GM19463 (cell line): ENCODE measurements around the gene URB1.
"Not testable (repeated sequence)": the region's sequence is repeated elsewhere in the genome, so short reads cannot be mapped to it uniquely, and the experiment has no call there.

Experiments used
- ATAC-seq: cut with Tn5 transposase; IDR thresholded peaks from one replicate; pipeline ENCODE4 v1.9.1; 2021; ENCODE audit warnings: mild to moderate bottlenecking, moderate library complexity; ENCODE audit not compliant: unreplicated experiment

URB1 gene

GRCh38 chr21:32411350-32412161, 18.7 kb upstream of the URB1 start:
- no peak for ATAC-seq

GRCh38 chr21:32410916-32411315, 18.1 kb upstream of the URB1 start:
- ATAC-seq, result no peak

GRCh38 chr21:32410291-32410690, 17.5 kb upstream of the URB1 start:
- no peak for ATAC-seq

GRCh38 chr21:32406405-32406804, 13.6 kb upstream of the URB1 start:
- ATAC-seq, result no peak

GRCh38 chr21:32403201-32403777, 10.5 kb upstream of the URB1 start:
- ATAC-seq, result no peak

- ATAC-seq, result no peak
Observed at GRCh38 chr21:32393677-32394001, 827 bp upstream of the URB1 start.

GRCh38 chr21:32392299-32392879, 423 bp downstream of the URB1 start:
- ATAC-seq, result no peak

- no peak for ATAC-seq
Observed at GRCh38 chr21:32391755-32392154, 1.1 kb downstream of the URB1 start.

GRCh38 chr21:32390537-32391224, 2.1 kb downstream of the URB1 start:
- not testable (repeated sequence) for ATAC-seq

GRCh38 chr21:32389337-32390015, 3.3 kb downstream of the URB1 start:
- ATAC-seq, result no peak

- no peak for ATAC-seq
Observed at GRCh38 chr21:32388306-32388705, 4.5 kb downstream of the URB1 start.

GRCh38 chr21:32387151-32387550, 5.7 kb downstream of the URB1 start:
- no peak for ATAC-seq

- no peak for ATAC-seq
Observed at GRCh38 chr21:32386195-32386870, 6.5 kb downstream of the URB1 start.

GRCh38 chr21:32383812-32384211, 9.0 kb downstream of the URB1 start:
- no peak for ATAC-seq

GRCh38 chr21:32382108-32382644, 10.6 kb downstream of the URB1 start:
- no peak for ATAC-seq

- ATAC-seq, result no peak
Observed at GRCh38 chr21:32381571-32381970, 11.2 kb downstream of the URB1 start.

- no peak for ATAC-seq
Observed at GRCh38 chr21:32380940-32381339, 11.9 kb downstream of the URB1 start.

GRCh38 chr21:32378956-32379355, 13.9 kb downstream of the URB1 start:
- ATAC-seq, result no peak

- no peak for ATAC-seq
Observed at GRCh38 chr21:32377991-32378390, 14.8 kb downstream of the URB1 start.

- ATAC-seq, result no peak
Observed at GRCh38 chr21:32377506-32377905, 15.3 kb downstream of the URB1 start.
